GM12873 (cell line): ENCODE results near the gene PYHIN1.

Experiments
- CTCF ChIP-seq: IDR thresholded peaks from 2 replicates; pipeline ENCODE4 v1.5.1; 2012; ENCODE audit warnings: low read depth, mild to moderate bottlenecking, moderate library complexity, low read length, control low read depth; ENCODE audit not compliant: insufficient read depth; ENCODE audit errors: missing control alignments

PYHIN1 gene

GRCh38 chr1:158932171-158932570 lies 819 bp downstream of the PYHIN1 start:
- no peak for TF ChIP-seq CTCF

GRCh38 chr1:158933621-158934020 lies 2.3 kb downstream of the PYHIN1 start:
- TF ChIP-seq CTCF: no peak

- no peak for TF ChIP-seq CTCF
These were observed 7.8 kb downstream of the PYHIN1 start for GRCh38 chr1:158939180-158939579.

GRCh38 chr1:158941317-158941716 lies 10.0 kb downstream of the PYHIN1 start:
- no peak for TF ChIP-seq CTCF

GRCh38 chr1:158942490-158942889 lies 11.1 kb downstream of the PYHIN1 start:
- no peak for TF ChIP-seq CTCF

- no peak for TF ChIP-seq CTCF
These were observed 11.7 kb downstream of the PYHIN1 start for GRCh38 chr1:158943059-158943458.

GRCh38 chr1:158945061-158945460 lies 13.7 kb downstream of the PYHIN1 start:
- TF ChIP-seq CTCF: no peak
